Dendritic cell treated with granulocyte-macrophage colony-stimulating factor and Interleukin-4, amounts not matched to agents 40 ng/mL and 50 ng/mL, for 4 days (primary cell): ENCODE results near the gene BATF.

ENCODE experiments used
- H3K27ac Mint-ChIP-seq: one replicate; pipeline ENCODE4 v1.8.0; 2022; ENCODE audit warnings: mild to moderate bottlenecking, mixed read lengths
- H3K27me3 Mint-ChIP-seq: one replicate; pipeline ENCODE4 v1.8.0; 2022; ENCODE audit warnings: mild to moderate bottlenecking, mixed read lengths
- H3K36me3 Mint-ChIP-seq: one replicate; pipeline ENCODE4 v1.8.0; 2022; ENCODE audit warnings: low read depth, mixed read lengths
- H3K4me1 Mint-ChIP-seq: one replicate; pipeline ENCODE4 v1.8.0; 2022; ENCODE audit warnings: low read depth, mixed read lengths
- H3K4me3 Mint-ChIP-seq: one replicate; pipeline ENCODE4 v1.8.0; 2022; ENCODE audit warnings: mild to moderate bottlenecking, moderate library complexity, mixed read lengths
- H3K9me3 Mint-ChIP-seq: one replicate; pipeline ENCODE4 v1.8.0; 2022; ENCODE audit warnings: mixed read lengths
- intact Hi-C: fragments of 100-400 bp; cut with micrococcal nuclease; formaldehyde crosslinking; loops from one replicate; pipeline ENCODE4 v1.15.0; 2022

BATF gene

GRCh38 chr14:75533791-75534555 lies 11.7 kb downstream of the BATF start:
- intact Hi-C loops = no loop called here
- no peak overlapping the region for H3K4me3 Mint-ChIP-seq
- H3K36me3 Mint-ChIP-seq = peaks cover 49% of the 10 kb centered on the region
- peak overlapping the region; percentile 25 for H3K27ac Mint-ChIP-seq
- no peaks in the 10 kb centered on the region for H3K9me3 Mint-ChIP-seq
- peaks cover 26% of the 10 kb centered on the region for H3K4me1 Mint-ChIP-seq
- no peaks in the 10 kb centered on the region for H3K27me3 Mint-ChIP-seq

DNA sequence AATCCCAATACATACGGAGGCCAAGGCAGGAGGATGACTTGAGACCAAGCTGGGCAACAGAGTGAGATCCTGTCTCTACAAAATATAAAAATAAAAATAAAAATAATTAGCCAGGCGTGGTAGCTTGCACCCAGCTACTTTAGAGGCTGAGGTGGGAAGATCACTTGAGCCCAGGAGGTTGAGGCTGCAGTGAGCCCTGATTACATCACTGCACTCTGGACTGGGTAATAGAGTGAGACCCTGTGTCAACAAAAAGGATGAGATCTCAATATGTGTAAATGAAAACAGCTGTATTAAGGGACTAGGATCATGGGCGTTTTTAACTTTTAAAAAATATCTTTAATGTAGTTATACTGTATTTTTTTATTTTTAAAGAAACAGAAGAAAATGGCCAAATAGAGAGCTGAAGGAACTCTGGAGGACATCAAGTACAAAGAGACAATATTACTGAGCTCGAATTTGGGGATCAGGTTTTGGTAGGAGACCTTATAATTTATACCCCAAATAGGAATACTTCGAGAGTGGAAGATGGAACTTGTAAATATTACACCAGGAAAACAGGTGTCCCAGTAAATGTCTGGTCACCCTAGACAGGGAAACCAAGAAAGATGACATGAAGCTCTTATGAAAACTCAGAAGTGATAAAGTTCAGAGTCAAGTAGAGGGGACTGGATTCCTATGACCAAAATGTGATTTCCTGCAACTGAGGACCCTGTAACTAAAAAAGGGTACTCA lies 13.1 kb downstream of the BATF start:
- Mint-ChIP-seq H3K27me3 (no peaks in the 10 kb centered on the region), H3K4me3 (no peak overlapping the region), H3K27ac (no peak overlapping the region), H3K4me1 (peaks cover 36% of the 10 kb centered on the region), H3K36me3 (peaks cover 37% of the 10 kb centered on the region), H3K9me3 (no peaks in the 10 kb centered on the region)
- intact Hi-C loops = no loop called here

GRCh38 chr14:75537071-75537470 lies 14.8 kb downstream of the BATF start:
- intact Hi-C loops = no loop called here
- no peak overlapping the region for H3K27ac Mint-ChIP-seq
- no peaks in the 10 kb centered on the region for H3K9me3 Mint-ChIP-seq
- peaks cover 26% of the 10 kb centered on the region for H3K36me3 Mint-ChIP-seq
- H3K4me3 Mint-ChIP-seq = no peak overlapping the region
- H3K27me3 Mint-ChIP-seq = no peaks in the 10 kb centered on the region
- H3K4me1 Mint-ChIP-seq = peaks cover 42% of the 10 kb centered on the region

- Mint-ChIP-seq H3K4me1 (peaks cover 47% of the 10 kb centered on the region), H3K27ac (no peak overlapping the region), H3K36me3 (peaks cover 23% of the 10 kb centered on the region), H3K27me3 (no peaks in the 10 kb centered on the region), H3K9me3 (no peaks in the 10 kb centered on the region), H3K4me3 (no peak overlapping the region)
- intact Hi-C loops = no loop called here
Measured at GRCh38 chr14:75539162-75539560, 16.9 kb downstream of the BATF start.

DNA sequence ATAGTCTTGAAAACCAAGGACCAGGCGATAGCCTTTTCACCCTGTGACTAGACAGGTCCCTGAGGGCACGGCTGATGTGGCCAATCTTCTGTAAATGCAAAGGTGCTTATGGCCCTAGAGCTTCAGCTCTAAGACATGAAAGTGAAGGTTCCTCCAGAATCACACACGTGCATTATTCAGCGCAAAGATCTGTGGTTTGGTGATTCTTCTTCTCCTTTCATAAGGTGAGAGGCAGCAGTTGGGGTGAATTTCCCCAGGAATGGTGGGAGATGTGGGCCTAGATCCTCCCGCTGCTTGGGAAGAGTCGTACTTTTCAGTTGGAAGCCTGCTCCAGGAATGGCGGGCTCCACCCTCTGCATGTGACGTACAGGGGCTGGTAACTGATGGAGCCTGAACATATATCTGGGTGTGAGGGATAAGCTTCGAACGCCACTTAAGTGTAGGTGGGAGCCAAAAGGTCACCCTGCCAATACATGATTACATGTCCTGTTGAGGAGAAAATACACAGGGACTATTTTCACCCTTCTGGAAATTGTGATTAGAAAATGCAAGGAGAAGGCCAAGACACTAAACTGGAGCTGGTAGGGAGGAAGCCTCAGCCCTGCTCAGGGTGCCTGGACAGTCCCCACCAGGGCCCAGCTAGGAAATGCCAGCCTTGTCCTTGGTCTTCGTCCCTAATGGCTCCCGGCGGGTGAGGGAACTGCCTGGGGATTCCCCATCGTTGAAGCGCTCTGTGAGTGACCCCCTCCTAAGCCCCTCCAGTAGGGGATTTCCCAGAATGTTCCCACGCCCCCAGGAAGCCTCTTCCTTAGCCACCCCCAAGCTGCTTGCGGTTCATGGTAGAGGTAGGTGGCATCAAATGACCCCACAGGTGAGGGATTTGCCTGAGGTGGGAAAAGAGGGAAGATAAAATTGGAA lies 17.6 kb downstream of the BATF start:
- Mint-ChIP-seq H3K27ac (peak overlapping the region; percentile 65), H3K36me3 (peaks cover 22% of the 10 kb centered on the region), H3K4me1 (peaks cover 47% of the 10 kb centered on the region), H3K9me3 (no peaks in the 10 kb centered on the region), H3K4me3 (no peak overlapping the region), H3K27me3 (no peaks in the 10 kb centered on the region)
- intact Hi-C loops = no loop called here

- Mint-ChIP-seq H3K9me3 (no peaks in the 10 kb centered on the region), H3K27me3 (no peaks in the 10 kb centered on the region), H3K27ac (peak overlapping the region; percentile 65), H3K4me3 (no peak overlapping the region), H3K36me3 (peaks cover 16% of the 10 kb centered on the region), H3K4me1 (peaks cover 47% of the 10 kb centered on the region)
- intact Hi-C loops = no loop called here
Measured at GRCh38 chr14:75540479-75540851, 18.2 kb downstream of the BATF start.

DNA sequence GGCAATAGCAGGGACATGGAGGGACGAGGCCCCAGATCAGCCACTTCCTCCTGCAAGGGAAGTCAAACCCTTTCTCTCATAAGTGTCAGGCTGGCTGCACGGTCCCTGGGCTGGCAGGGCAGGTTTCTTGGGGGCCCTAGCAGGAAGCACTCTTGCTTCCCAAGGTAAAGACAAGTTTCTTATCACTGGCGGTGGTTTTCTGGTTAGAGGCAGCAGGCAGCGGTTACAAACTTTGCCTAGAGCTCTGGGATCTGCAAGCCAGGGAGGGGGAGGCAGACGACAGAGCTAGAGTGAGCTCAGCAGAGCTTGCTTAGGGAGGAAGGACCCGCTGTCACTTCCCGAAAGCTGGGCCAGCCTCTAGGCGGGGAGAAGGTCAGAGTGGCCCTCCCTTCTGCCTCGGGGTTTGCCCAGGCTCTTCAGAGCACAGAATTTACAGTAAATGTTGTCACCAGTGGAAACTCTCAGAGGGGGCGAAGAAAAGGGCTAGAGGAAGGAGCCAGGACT lies 20.4 kb downstream of the BATF start:
- Mint-ChIP-seq H3K36me3 (peaks cover 26% of the 10 kb centered on the region), H3K27me3 (no peaks in the 10 kb centered on the region), H3K4me1 (peaks cover 51% of the 10 kb centered on the region), H3K9me3 (no peaks in the 10 kb centered on the region), H3K4me3 (peak overlapping the region; percentile 61), H3K27ac (peak overlapping the region; percentile 99)
- intact Hi-C loops = no loop called here

DNA sequence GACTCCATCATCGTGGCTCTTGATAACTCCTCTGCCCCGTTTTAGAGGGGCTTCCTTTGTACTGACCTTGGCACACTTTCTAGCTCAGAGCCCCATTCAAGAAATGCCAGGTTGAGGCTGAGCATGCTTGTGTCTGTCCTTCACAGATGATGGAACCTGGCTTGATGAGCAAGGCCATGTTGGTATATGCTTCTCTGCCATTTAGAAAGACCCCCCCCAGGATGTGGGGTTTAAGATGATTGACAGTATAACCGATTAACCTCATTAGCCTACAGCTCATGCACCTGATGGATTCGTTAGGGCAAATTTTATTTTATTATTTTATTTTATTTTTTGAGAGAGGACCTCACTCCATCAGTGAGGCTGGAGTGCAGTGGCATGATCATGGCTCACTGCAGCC lies 21.0 kb downstream of the BATF start:
- Mint-ChIP-seq H3K36me3 (peaks cover 29% of the 10 kb centered on the region), H3K4me3 (peak overlapping the region; percentile 61), H3K4me1 (peaks cover 55% of the 10 kb centered on the region), H3K27me3 (no peaks in the 10 kb centered on the region), H3K27ac (peak overlapping the region; percentile 99), H3K9me3 (no peaks in the 10 kb centered on the region)
- intact Hi-C loops = no loop called here

GRCh38 chr14:75543786-75544185 lies 21.5 kb downstream of the BATF start:
- H3K4me1 Mint-ChIP-seq = peaks cover 58% of the 10 kb centered on the region
- peak overlapping the region; percentile 99 for H3K27ac Mint-ChIP-seq
- H3K27me3 Mint-ChIP-seq = no peaks in the 10 kb centered on the region
- no peaks in the 10 kb centered on the region for H3K9me3 Mint-ChIP-seq
- H3K36me3 Mint-ChIP-seq = peaks cover 28% of the 10 kb centered on the region
- intact Hi-C loops = no loop called here
- H3K4me3 Mint-ChIP-seq = no peak overlapping the region

DNA sequence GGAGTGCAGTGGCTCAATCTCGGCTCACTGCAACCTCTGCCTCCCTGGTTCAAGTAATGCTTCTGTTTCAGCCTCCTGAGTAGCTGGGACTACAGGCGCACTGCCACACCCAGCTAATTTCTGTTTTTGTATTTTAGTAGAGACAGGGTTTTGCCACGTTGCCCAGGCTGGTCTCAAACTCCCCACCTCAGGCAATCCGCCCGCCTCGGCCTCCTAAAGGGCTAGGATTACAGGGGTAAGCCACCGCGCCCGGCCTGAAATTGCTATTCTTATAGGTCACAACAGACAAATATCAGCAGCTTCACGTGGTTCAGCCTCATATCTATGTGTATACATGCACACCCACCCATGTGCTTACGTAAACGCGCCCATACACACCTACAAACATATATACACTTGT lies 23.6 kb downstream of the BATF start:
- H3K9me3 Mint-ChIP-seq = no peaks in the 10 kb centered on the region
- no peak overlapping the region for H3K27ac Mint-ChIP-seq
- H3K27me3 Mint-ChIP-seq = no peaks in the 10 kb centered on the region
- peaks cover 28% of the 10 kb centered on the region for H3K36me3 Mint-ChIP-seq
- intact Hi-C loops = no loop called here
- H3K4me1 Mint-ChIP-seq = peaks cover 59% of the 10 kb centered on the region
- H3K4me3 Mint-ChIP-seq = no peak overlapping the region

DNA sequence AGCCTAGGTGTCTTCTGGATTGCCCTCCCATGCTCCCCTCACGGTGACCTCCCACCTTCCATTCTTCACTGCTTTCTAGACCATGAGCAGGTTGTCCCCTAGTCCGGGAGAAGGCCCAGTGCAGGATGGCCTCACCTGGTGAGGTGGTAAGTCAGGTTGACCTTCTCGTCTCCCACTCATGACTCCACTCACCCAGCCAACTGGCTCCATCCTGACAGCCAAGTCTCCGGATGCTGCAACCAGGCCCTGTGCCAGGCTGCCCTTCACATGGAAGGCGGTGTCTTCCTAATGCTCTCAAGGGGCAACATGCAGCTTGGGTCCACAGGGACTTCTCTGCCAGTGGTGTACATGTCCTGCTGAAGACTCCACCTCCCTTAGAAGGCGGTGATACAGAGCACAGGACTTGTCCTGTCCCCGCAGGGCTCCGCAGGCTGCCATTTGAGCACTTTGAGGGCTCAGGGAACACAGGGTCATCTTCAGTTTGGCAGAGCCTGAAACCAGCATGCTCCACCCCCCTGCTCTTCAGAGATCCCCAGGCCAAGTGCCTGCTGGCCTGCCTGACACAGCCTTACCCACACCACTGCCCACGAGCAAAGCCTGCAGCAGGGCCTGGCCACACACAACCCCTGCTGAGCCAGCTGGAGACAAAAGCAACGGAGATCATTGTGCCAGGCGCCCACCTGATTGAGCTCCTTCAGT lies 25.4 kb downstream of the BATF start:
- peaks cover 46% of the 10 kb centered on the region for H3K4me1 Mint-ChIP-seq
- H3K4me3 Mint-ChIP-seq = no peak overlapping the region
- peaks cover 28% of the 10 kb centered on the region for H3K36me3 Mint-ChIP-seq
- intact Hi-C loops = no loop called here
- peak overlapping the region; percentile 74 for H3K27ac Mint-ChIP-seq
- H3K9me3 Mint-ChIP-seq = no peaks in the 10 kb centered on the region
- H3K27me3 Mint-ChIP-seq = no peaks in the 10 kb centered on the region

- H3K4me1 Mint-ChIP-seq = peaks cover 46% of the 10 kb centered on the region
- H3K9me3 Mint-ChIP-seq = no peaks in the 10 kb centered on the region
- intact Hi-C loops = no loop called here
- peak overlapping the region; percentile 74 for H3K27ac Mint-ChIP-seq
- H3K4me3 Mint-ChIP-seq = no peak overlapping the region
- H3K36me3 Mint-ChIP-seq = peaks cover 28% of the 10 kb centered on the region
- peaks cover 2% of the 10 kb centered on the region for H3K27me3 Mint-ChIP-seq
Measured at GRCh38 chr14:75548544-75548943, 26.3 kb downstream of the BATF start.

DNA sequence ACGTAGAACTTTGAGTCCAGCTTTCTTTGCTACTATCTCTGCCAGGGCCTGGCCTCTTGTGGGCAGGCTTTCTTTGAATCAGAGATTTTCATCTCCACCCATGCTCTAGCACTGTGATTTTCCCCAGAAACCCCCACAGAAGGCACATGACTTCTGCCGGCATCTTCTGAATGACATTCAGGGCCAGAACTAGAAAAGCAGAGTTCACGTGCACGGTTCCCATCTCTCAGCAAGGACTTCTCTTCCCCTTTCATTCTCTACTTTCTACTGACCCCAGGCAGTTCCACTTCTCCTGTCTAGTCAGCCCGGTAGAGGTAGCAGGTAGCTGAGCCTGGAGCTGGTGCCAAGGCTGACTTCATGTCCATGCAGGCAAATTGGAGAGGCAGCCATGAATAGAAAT lies 26.9 kb downstream of the BATF start:
- H3K9me3 Mint-ChIP-seq = no peaks in the 10 kb centered on the region
- intact Hi-C loops = no loop called here
- peaks cover 28% of the 10 kb centered on the region for H3K36me3 Mint-ChIP-seq
- peaks cover 49% of the 10 kb centered on the region for H3K4me1 Mint-ChIP-seq
- H3K4me3 Mint-ChIP-seq = peak overlapping the region; percentile 42
- peak overlapping the region; percentile 74 for H3K27ac Mint-ChIP-seq
- H3K27me3 Mint-ChIP-seq = peaks cover 2% of the 10 kb centered on the region
